GM12878 (cell line): ENCODE measurements around the gene ALDH3A2. TPM values are rescaled to one million over a fixed set of nuclear protein-coding genes. Genes with fewer than 3 reads are reported as not detected.

Experiments used
- ATAC-seq: fragments of 200-7000 bp; cut with Tn5 transposase; 3 replicates; pipeline ENCODE4 v1.9.1; 2020; ENCODE audit warnings: mild to moderate bottlenecking, moderate library complexity
- BruUV-seq: library from RNA; stranded (reverse); fragments of 400-500 nt; replicated peaks from 2 replicates; lab custom pipeline; 2021; lab: Mats Ljungman, UMichigan
- CTCF ChIA-PET: fragments of 300-600 bp; sonication (Branson Sonifier 250); formaldehyde crosslinking; extraction: SDS; loops from one replicate; lab custom pipeline; 2021; ENCODE audit warnings: inconsistent platforms; lab: Yijun Ruan, JAX
- POLR2A ChIA-PET: fragments of 350-600 bp; formaldehyde crosslinking; extraction: SDS; loops from one replicate; lab custom pipeline; 2021; ENCODE audit warnings: inconsistent platforms; lab: Charles Lee
- RAD21 ChIA-PET: fragments of 300-600 bp; sonication (Branson Sonifier 250); formaldehyde crosslinking; loops from one replicate; lab custom pipeline; 2023; ENCODE audit warnings: antibody characterized with exemption; ENCODE audit not compliant: unreplicated experiment; lab: Charles Lee
- SMC1A ChIA-PET: fragments of 300-600 bp; sonication (Branson Sonifier 250); formaldehyde crosslinking; loops from one replicate; lab custom pipeline; 2023; ENCODE audit not compliant: unreplicated experiment, uncharacterized antibody; lab: Charles Lee
- DNase-seq: peaks from one replicate; pipeline ENCODE4 v3.0.0-alpha.2; 2011; ENCODE audit warnings: low read depth, low spot score
- FAIRE-seq: peaks from 3 replicates; lab custom pipeline; 2011; peaks lifted over from hg19 to GRCh38; lab: Jason Lieb, UNC
- H2AFZ ChIP-seq: 2 replicates; pipeline ENCODE4 v1.6.0; 2011; ENCODE audit warnings: low read depth, low read length, control low read depth; ENCODE audit not compliant: control insufficient read depth
- H3K27ac ChIP-seq: 2 replicates; pipeline ENCODE4 v1.5.1; 2011; ENCODE audit warnings: control low read depth; ENCODE audit not compliant: control insufficient read depth, insufficient read depth
- H3K27me3 ChIP-seq, 2 experiments: replicated peaks in 1 of 2; 2 replicates each; pipeline versions ENCODE4 v1.6.0 to v1.6.1; 2011; ENCODE audit warnings: low read length in 1 of 2; ENCODE audit not compliant: control insufficient read depth in 2 of 2, insufficient read depth in 2 of 2
- H3K36me3 ChIP-seq, 2 experiments: 2 replicates each; pipeline ENCODE4 v1.5.1; 2011; ENCODE audit warnings: low read length in 1 of 2; ENCODE audit not compliant: control insufficient read depth in 2 of 2, insufficient read depth in 2 of 2
- H3K4me1 ChIP-seq: 2 replicates; pipeline ENCODE4 v1.6.1; 2011; ENCODE audit warnings: mild to moderate bottlenecking, low read length, moderate library complexity, mixed read lengths; ENCODE audit not compliant: control insufficient read depth, insufficient read depth
- H3K4me2 ChIP-seq: 2 replicates; pipeline ENCODE4 v1.6.0; 2011; ENCODE audit warnings: control low read depth; ENCODE audit not compliant: control insufficient read depth, insufficient read depth
- H3K4me3 ChIP-seq: fragments of 200-600 bp; sonication (generic); 2 replicates; pipeline ENCODE4 v1.5.1; 2016
- H3K79me2 ChIP-seq: 2 replicates; pipeline ENCODE4 v1.6.0; 2011; ENCODE audit warnings: low read length; ENCODE audit not compliant: control insufficient read depth, insufficient read depth
- H3K9ac ChIP-seq: 2 replicates; pipeline ENCODE4 v1.8.0; 2011; ENCODE audit warnings: low read length, control low read depth, mixed read lengths; ENCODE audit not compliant: control insufficient read depth, insufficient read depth
- H3K9me3 ChIP-seq: replicated peaks from 3 replicates; pipeline ENCODE4 v1.5.1; 2011; ENCODE audit warnings: mild to moderate bottlenecking, low read length; ENCODE audit not compliant: control insufficient read depth, insufficient read depth
- H4K20me1 ChIP-seq: 2 replicates; pipeline ENCODE4 v1.6.0; 2011; ENCODE audit not compliant: control insufficient read depth, insufficient read depth
- BACH1 ChIP-seq: fragments of 450-650 bp; IDR thresholded peaks from 2 replicates; pipeline ENCODE4 v1.6.1; 2017; ENCODE audit warnings: mild to moderate bottlenecking, borderline replicate concordance
- CHD1 ChIP-seq: IDR thresholded peaks from 2 replicates; pipeline ENCODE4 v1.6.1; 2012; ENCODE audit warnings: low read depth, low read length, improper control_type of control experiment
- EED ChIP-seq: sonication (generic); IDR thresholded peaks from 2 replicates; pipeline ENCODE4 v1.6.1; 2016; ENCODE audit warnings: antibody characterized with exemption, low read depth
- FOXK2 ChIP-seq: fragments of 450-650 bp; IDR thresholded peaks from 2 replicates; pipeline ENCODE4 v1.6.1; 2017; ENCODE audit warnings: mild to moderate bottlenecking, moderate library complexity
- IRF3 ChIP-seq: fragments of 450-650 bp; IDR thresholded peaks from 2 replicates; pipeline ENCODE4 v1.6.1; 2014; ENCODE audit warnings: mild to moderate bottlenecking
- PML ChIP-seq: IDR thresholded peaks from 2 replicates; pipeline ENCODE4 v1.6.1; 2012; ENCODE audit warnings: low read length, inconsistent platforms
- POLR2A ChIP-seq: IDR thresholded peaks from 2 replicates; pipeline ENCODE4 v1.6.1; 2011; ENCODE audit warnings: low read depth, mild to moderate bottlenecking, low read length
- POLR2AphosphoS2 ChIP-seq: IDR thresholded peaks from 2 replicates; pipeline ENCODE4 v1.6.1; 2011; ENCODE audit warnings: low read depth, mild to moderate bottlenecking, low read length, improper control_type of control experiment, moderate library complexity
- SMARCA5 ChIP-seq: fragments of 450-650 bp; IDR thresholded peaks from 2 replicates; pipeline ENCODE4 v1.6.1; 2017; ENCODE audit warnings: mild to moderate bottlenecking
- YY1 ChIP-seq: IDR thresholded peaks from 2 replicates; pipeline ENCODE4 v1.6.1; 2011; ENCODE audit warnings: low read depth, mild to moderate bottlenecking, low read length
- ZBTB33 ChIP-seq: fragments of 450-650 bp; IDR thresholded peaks from 2 replicates; pipeline ENCODE4 v1.6.1; 2017; ENCODE audit warnings: mild to moderate bottlenecking
- ZNF622 ChIP-seq: fragments of 450-650 bp; IDR thresholded peaks from 2 replicates; pipeline ENCODE4 v1.6.1; 2017; ENCODE audit warnings: mild to moderate bottlenecking, inconsistent platforms
- WGBS: methylation state at CpG from one replicate; pipeline ENCODE4 v1.1.6; 2016; ENCODE audit warnings: low lambda C conversion rate; ENCODE audit not compliant: insufficient replicate concordance, insufficient coverage; ENCODE audit errors: missing lambda C conversion rate; 5-methylcytosine and 5-hydroxymethylcytosine counted together
- in situ Hi-C: fragments of 300-500 bp; cut with MboI; formaldehyde crosslinking; loops from 9 replicates; pipeline ENCODE4 v1.14.3; 2018; ENCODE audit warnings: mixed read lengths
- intact Hi-C: fragments of 100-400 bp; cut with micrococcal nuclease; formaldehyde crosslinking; loops from one replicate; pipeline ENCODE4 v1.14.2; 2022; ENCODE audit not compliant: unreplicated experiment
- polyA plus RNA-seq, 11 experiments: library from polyadenylated mRNA; depleted of rRNA in 4 of 11; unstranded in 6 of 11; stranded (reverse) in 5 of 11; fragments of >200 nt; fragmentation: Nextera tagmentation in 4 of 11; fragmentation: Illumina TruSeq in 1 of 11; extraction: Ambion mirVana in 4 of 11; extraction: Trizol in 1 of 11; gene quantifications; 1 replicate in 1 of 11; 2 replicates in 10 of 11; pipeline versions ENCODE4 v1.2.1 to v1.2.3, GENCODE V29; 2011 to 2016; ENCODE audit warnings: inconsistent platforms in 2 of 11, missing spikeins in 2 of 11, low read depth in 1 of 11
- total RNA-seq, 4 experiments: library from RNA; depleted of rRNA in 3 of 4; stranded (reverse); fragments of >200 nt in 3 of 4; fragmentation: Illumina TruSeq in 1 of 4; extraction: Trizol in 1 of 4; gene quantifications; 2 replicates each; pipeline versions ENCODE4 v1.2.1 to v1.2.3, GENCODE V29; 2013 to 2021

ALDH3A2 gene
- total and polyA plus RNA-seq, 10 of the 15 experiments (the other 5 are each of a cell fraction or from before 2014, with no cell fraction given) = 5.0 to 37.0 (median 26.1) TPM

- H3K27ac ChIP-seq = no peak overlapping the region
- WGBS = 100% methylated on average over 1 of the region's 1 CpG
- no peak overlapping the region for H3K9ac ChIP-seq
- H3K27me3 ChIP-seq = peaks cover 0 to 2% of the 10 kb centered on the region in 2 experiments; a peak in 1 of 4 replicates
- intact Hi-C loops (no loop called here), in situ Hi-C loops (no loop called here)
- RAD21 ChIA-PET = no interaction called here
- CTCF ChIA-PET = no interaction called here
- H3K4me3 ChIP-seq = no peak overlapping the region
- FAIRE-seq (no peak), DNase-seq (no peak), ATAC-seq (no peak)
- no peak overlapping the region for H2AFZ ChIP-seq
- TF ChIP-seq CHD1 = no peak
- no peak for TF ChIP-seq YY1
- TF ChIP-seq ZBTB33 = no peak
- TF ChIP-seq ZNF622 = no peak
- TF ChIP-seq IRF3 = no peak
- no peak for TF ChIP-seq SMARCA5
- no peak for TF ChIP-seq POLR2A
- no peak for TF ChIP-seq FOXK2
- no peak for TF ChIP-seq POLR2AphosphoS2
- no peak for TF ChIP-seq PML
- TF ChIP-seq BACH1 = no peak
- TF ChIP-seq EED = no peak
- BruUV-seq = no TSS peak
- SMC1A ChIA-PET = no interaction called here
- H4K20me1 ChIP-seq = no peaks in the 10 kb centered on the region
- POLR2A ChIA-PET = no interaction called here
- no peaks in the 10 kb centered on the region for H3K79me2 ChIP-seq
- no peaks in the 10 kb centered on the region for H3K36me3 ChIP-seq
- no peaks in the 10 kb centered on the region for H3K9me3 ChIP-seq
- no peaks in the 10 kb centered on the region for H3K4me1 ChIP-seq
- H3K4me2 ChIP-seq = peak overlapping the region; percentile 12; the same call in 1 of the 2 replicates
Observed at GRCh38 chr17:19723964-19724363, 75.4 kb downstream of the ALDH3A2 start.
